Measurements from ENCODE around the gene LMOD2.
"Not testable (repeated sequence)": the region's sequence is repeated elsewhere in the genome, so short reads cannot be mapped to it uniquely, and the experiment has no call there.

The LMOD2 gene

GRCh38 chr7:123655614-123656013, at the start of gene LMOD2:
TSS of gene LMOD2 (plus strand) at chr7:123655866. CDS start at chr7:123655964, 98 bp downstream.
- DNase-seq: no peak

- DNase-seq: no peak
These were observed 48.2 kb upstream of the LMOD2 start for GRCh38 chr7:123607423-123607975.

GRCh38 chr7:123608991-123609882, 46.4 kb upstream of the LMOD2 start:
- DNase-seq: no peak

- no peak for DNase-seq
These were observed 45.8 kb upstream of the LMOD2 start for GRCh38 chr7:123609883-123610239.

- DNase-seq: no peak
These were observed 43.6 kb upstream of the LMOD2 start for GRCh38 chr7:123612024-123612423.

GRCh38 chr7:123615344-123615743, 40.3 kb upstream of the LMOD2 start:
- DNase-seq: no peak

- DNase-seq: no peak
These were observed 39.4 kb upstream of the LMOD2 start for GRCh38 chr7:123616223-123616622.

- DNase-seq: no peak
These were observed 34.0 kb upstream of the LMOD2 start for GRCh38 chr7:123621707-123622106.

- no peak for DNase-seq
These were observed 32.8 kb upstream of the LMOD2 start for GRCh38 chr7:123622660-123623386.

GRCh38 chr7:123624527-123625183, 31.0 kb upstream of the LMOD2 start:
- DNase-seq: peak; percentile 51

GRCh38 chr7:123625254-123625653, 30.4 kb upstream of the LMOD2 start:
- DNase-seq: no peak

GRCh38 chr7:123627851-123628250, 27.8 kb upstream of the LMOD2 start:
- no peak for DNase-seq

GRCh38 chr7:123628829-123629228, 26.8 kb upstream of the LMOD2 start:
- no peak for DNase-seq

GRCh38 chr7:123629281-123629680, 26.4 kb upstream of the LMOD2 start:
- no peak for DNase-seq

- DNase-seq: no peak
These were observed 22.9 kb upstream of the LMOD2 start for GRCh38 chr7:123632808-123633207.

- no peak for DNase-seq
These were observed 22.1 kb upstream of the LMOD2 start for GRCh38 chr7:123633553-123633952.

GRCh38 chr7:123634011-123634573, 21.6 kb upstream of the LMOD2 start:
- not testable (repeated sequence) for DNase-seq

- DNase-seq: peak; percentile 9
These were observed 19.9 kb upstream of the LMOD2 start for GRCh38 chr7:123635551-123636359.

GRCh38 chr7:123637203-123637602, 18.5 kb upstream of the LMOD2 start:
- no peak for DNase-seq

- DNase-seq: no peak
These were observed 17.8 kb upstream of the LMOD2 start for GRCh38 chr7:123637878-123638277.

- no peak for DNase-seq
These were observed 16.0 kb upstream of the LMOD2 start for GRCh38 chr7:123639631-123640030.

GRCh38 chr7:123640583-123640982, 15.1 kb upstream of the LMOD2 start:
- DNase-seq: no peak

All from suppressor macrophage treated with lipopolysaccharide for 4 hours (primary cell).